Neutrophil (primary cell): Measurements from ENCODE around the gene GDPD5.

ENCODE experiments used
- H3K27ac ChIP-seq: fragments of 200-600 bp; sonication (generic); 2 replicates; pipeline ENCODE4 v1.5.1; 2016; ENCODE audit warnings: mild to moderate bottlenecking, moderate library complexity
- H3K27me3 ChIP-seq: fragments of 200-600 bp; sonication (generic); 2 replicates; pipeline ENCODE4 v1.6.0; 2016; ENCODE audit warnings: mild to moderate bottlenecking
- H3K36me3 ChIP-seq: fragments of 200-600 bp; sonication (generic); 2 replicates; pipeline ENCODE4 v1.5.1; 2017
- H3K4me1 ChIP-seq, 2 experiments: fragments of 200-600 bp in 1 of 2; sonication (generic) in 1 of 2; 1 replicate in 1 of 2; 2 replicates in 1 of 2; pipeline versions ENCODE4 v1.5.1 to v1.6.1; 2013 to 2016; ENCODE audit warnings: low read depth in 1 of 2, low read length in 1 of 2, mild to moderate bottlenecking in 1 of 2, moderate library complexity in 1 of 2; ENCODE audit not compliant: control insufficient read depth in 1 of 2, insufficient read depth in 1 of 2
- H3K4me3 ChIP-seq, 2 experiments: fragments of 200-600 bp in 1 of 2; sonication (generic) in 1 of 2; 1 replicate in 1 of 2; 2 replicates in 1 of 2; pipeline ENCODE4 v1.5.1; 2013 to 2016; ENCODE audit warnings: low read depth in 1 of 2, low read length in 1 of 2, mild to moderate bottlenecking in 1 of 2, moderate library complexity in 1 of 2
- H3K9me3 ChIP-seq: fragments of 200-600 bp; sonication (generic); 2 replicates; pipeline ENCODE4 v1.5.1; 2016
- CTCF ChIP-seq: fragments of 200-600 bp; sonication (generic); IDR thresholded peaks from 2 replicates; pipeline ENCODE4 v1.5.1; 2016; ENCODE audit warnings: antibody characterized with exemption

Gene GDPD5

GRCh38 chr11:75554258-75555022, 28.7 kb upstream of the GDPD5 start:
- H3K4me3 ChIP-seq: no peak overlapping the region
- no peaks in the 10 kb centered on the region for H3K9me3 ChIP-seq
- H3K36me3 ChIP-seq: no peaks in the 10 kb centered on the region
- H3K27me3 ChIP-seq: peaks cover 3% of the 10 kb centered on the region
- H3K27ac ChIP-seq: no peak overlapping the region
- no peak for TF ChIP-seq CTCF
- no peaks in the 10 kb centered on the region for H3K4me1 ChIP-seq

GRCh38 chr11:75553889-75554257, 28.1 kb upstream of the GDPD5 start:
- H3K4me3 ChIP-seq: no peak overlapping the region
- H3K27ac ChIP-seq: no peak overlapping the region
- no peak for TF ChIP-seq CTCF
- H3K4me1 ChIP-seq: no peaks in the 10 kb centered on the region
- H3K27me3 ChIP-seq: no peaks in the 10 kb centered on the region
- no peaks in the 10 kb centered on the region for H3K9me3 ChIP-seq
- H3K36me3 ChIP-seq: no peaks in the 10 kb centered on the region

- TF ChIP-seq CTCF: no peak
- no peaks in the 10 kb centered on the region for H3K9me3 ChIP-seq
- H3K27ac ChIP-seq: no peak overlapping the region
- H3K4me3 ChIP-seq: no peak overlapping the region
- no peaks in the 10 kb centered on the region for H3K27me3 ChIP-seq
- no peaks in the 10 kb centered on the region for H3K36me3 ChIP-seq
- H3K4me1 ChIP-seq: no peaks in the 10 kb centered on the region
Observed at GRCh38 chr11:75553182-75553581, 27.4 kb upstream of the GDPD5 start.

- H3K27ac ChIP-seq: no peak overlapping the region
- no peaks in the 10 kb centered on the region for H3K36me3 ChIP-seq
- no peaks in the 10 kb centered on the region for H3K27me3 ChIP-seq
- no peaks in the 10 kb centered on the region for H3K9me3 ChIP-seq
- H3K4me1 ChIP-seq: no peaks in the 10 kb centered on the region
- no peak for TF ChIP-seq CTCF
- H3K4me3 ChIP-seq: no peak overlapping the region
Observed at GRCh38 chr11:75549370-75549958, 23.7 kb upstream of the GDPD5 start.

- Histone ChIP-seq H3K4me1 (no peaks in the 10 kb centered on the region), H3K27me3 (no peaks in the 10 kb centered on the region), H3K27ac (no peak overlapping the region), H3K36me3 (no peaks in the 10 kb centered on the region), H3K4me3 (no peak overlapping the region), H3K9me3 (no peaks in the 10 kb centered on the region)
- no peak for TF ChIP-seq CTCF
Observed at GRCh38 chr11:75548595-75549272, 23.0 kb upstream of the GDPD5 start.
